Ureter (tissue), 1 donor: ENCODE results near the gene SLC28A2. TPM values are rescaled to one million over a fixed set of nuclear protein-coding genes. Genes with fewer than 3 reads are reported as not detected.
A peak's percentile ranks its signal among the peaks of the same experiment; 100 is the strongest.
"Not testable (repeated sequence)": the region's sequence is repeated elsewhere in the genome, so short reads cannot be mapped to it uniquely, and the experiment has no call there.

Source experiments
- DNase-seq: peaks from one replicate; pipeline ENCODE4 v3.0.0-alpha.2; 2020; ENCODE audit warnings: low spot score
- total RNA-seq: library from RNA; stranded (reverse); gene quantifications from one replicate; pipeline ENCODE4 v1.2.4, GENCODE V29; 2023
- donor health status: DM: yes; HTN: yes; CAD: no.

The SLC28A2 gene
- total RNA-seq, 1 donor from 2014 or later: not detected

DNA sequence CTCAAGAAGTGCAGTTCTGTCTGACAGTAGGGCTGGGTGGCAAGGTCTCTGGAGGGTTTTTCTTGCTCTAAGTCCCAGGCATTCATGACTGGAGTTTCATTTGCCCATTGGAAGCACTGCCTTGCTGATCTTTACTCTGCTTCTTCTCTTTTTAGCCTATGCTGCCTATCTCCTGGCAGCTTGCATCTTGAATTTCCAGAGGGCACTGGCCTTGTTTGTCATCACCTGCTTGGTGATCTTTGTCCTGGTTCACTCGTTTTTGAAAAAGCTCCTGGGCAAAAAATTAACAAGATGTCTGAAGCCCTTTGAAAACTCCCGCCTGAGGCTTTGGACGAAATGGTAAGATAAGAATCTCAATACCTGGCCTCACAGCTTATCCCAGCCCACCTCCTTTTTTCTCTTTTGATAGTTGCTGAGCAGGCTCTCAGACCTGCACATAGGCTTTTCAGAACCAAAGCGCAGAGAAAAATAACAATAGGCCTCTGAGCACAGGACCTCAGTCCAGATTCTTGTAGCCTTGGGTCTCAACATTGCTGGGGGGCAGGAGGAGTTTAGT lies 10.9 kb downstream of the SLC28A2 start:
- DNase-seq: no peak

DNA sequence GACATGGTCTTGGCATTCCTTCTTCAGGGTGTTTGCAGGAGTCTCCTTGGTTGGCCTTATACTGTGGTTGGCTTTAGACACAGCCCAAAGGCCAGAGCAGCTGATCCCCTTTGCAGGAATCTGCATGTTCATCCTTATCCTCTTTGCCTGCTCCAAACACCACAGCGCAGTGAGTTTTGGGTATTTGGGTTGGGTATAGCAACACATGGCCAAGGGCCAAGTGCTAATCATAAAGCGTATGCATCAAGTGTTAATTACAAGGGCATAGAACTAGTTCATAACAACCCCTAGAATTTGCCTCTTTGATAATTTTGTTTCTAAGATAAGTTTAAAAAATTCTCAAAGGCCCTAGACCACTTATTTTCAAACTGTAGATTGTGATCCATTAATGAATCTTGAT lies 11.8 kb downstream of the SLC28A2 start:
- DNase-seq: no peak

DNA sequence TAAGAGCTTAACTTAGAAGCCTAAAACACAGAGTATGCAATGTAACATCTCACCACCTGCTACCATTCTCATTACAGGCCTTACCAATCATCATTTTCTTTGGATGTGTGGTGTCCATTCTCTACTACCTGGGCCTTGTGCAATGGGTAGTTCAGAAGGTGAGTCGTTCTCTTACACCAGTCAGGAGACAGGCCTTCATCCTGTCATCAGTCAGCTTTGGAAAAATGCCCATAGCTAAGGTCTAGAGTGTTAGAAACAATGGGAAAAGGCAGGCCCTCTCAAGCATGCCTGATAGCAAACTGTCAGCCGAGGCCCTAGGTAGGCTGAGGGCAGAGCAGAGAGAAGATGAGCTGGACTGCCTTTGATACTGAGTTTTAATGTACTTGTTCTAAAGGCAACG lies 13.5 kb downstream of the SLC28A2 start:
- DNase-seq: no peak

DNA sequence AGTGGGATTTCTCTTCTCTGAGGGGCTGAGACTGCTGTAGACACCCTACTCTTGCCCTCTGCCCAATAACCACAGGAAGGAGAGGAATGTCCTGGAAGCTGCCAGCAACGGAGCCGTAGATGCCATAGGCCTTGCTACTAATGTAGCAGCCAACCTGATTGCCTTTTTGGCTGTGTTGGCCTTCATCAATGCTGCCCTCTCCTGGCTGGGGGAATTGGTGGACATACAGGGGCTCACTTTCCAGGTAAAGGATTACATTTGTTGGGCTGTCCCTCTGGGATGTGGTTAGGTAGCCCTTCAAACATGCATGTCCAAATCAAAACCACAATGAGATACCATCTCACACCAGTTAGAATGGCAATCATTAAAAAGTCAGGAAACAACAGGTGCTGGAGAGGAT lies 16.1 kb downstream of the SLC28A2 start:
- no peak for DNase-seq

DNA sequence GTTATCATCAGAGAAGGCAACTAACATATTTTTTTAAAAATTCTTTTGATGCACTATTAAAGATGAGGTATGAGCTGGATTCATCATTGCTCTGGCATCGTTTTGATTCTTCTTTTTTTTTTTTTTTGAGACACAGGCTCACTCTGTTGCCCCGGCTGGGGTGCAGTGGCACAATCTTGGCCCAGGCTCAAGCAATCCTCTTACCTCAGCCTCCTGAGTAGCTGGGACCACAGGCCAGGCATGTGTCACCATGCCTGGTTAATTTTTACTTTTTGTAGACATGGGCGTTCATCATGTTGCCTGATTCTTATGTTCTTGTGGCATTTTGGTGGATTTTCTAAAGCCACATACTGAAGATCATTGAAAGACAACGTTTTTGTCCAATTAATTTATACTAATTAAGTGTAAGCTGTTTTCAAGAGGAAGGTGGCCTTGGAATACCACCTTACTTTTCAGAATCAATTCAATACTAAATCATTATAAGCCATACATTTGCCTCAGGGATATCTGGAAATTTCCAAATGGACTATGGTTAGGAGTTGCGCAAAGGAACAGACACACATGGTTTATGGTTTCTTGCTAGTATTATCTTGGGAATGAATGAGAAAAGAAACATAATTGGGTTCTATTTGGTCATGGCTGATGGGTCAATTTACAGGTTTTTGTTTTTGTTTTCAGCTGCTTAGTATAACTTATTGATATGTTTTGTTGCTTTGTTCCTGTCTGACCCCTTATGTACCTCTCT lies 22.8 kb downstream of the SLC28A2 start:
- no peak for DNase-seq

DNA sequence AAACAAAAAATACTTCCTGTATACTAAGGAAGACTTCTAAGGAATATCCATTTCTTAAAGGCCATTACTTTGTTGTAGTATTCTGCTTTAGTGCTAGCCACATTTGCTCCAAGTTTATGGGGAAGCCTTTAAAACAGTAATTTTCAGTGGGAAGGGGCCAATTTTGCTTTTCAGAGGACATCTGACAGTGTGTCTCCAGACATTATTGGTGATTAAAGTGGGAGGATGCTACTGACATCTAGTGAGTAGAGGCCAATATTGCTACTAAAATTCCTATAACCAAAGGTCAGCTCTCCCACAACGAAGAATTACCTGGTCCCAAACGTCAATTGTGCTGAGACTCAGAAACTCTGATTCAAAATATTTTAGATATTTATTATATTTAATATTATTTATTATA lies 24.8 kb downstream of the SLC28A2 start:
- DNase-seq: no peak

DNA sequence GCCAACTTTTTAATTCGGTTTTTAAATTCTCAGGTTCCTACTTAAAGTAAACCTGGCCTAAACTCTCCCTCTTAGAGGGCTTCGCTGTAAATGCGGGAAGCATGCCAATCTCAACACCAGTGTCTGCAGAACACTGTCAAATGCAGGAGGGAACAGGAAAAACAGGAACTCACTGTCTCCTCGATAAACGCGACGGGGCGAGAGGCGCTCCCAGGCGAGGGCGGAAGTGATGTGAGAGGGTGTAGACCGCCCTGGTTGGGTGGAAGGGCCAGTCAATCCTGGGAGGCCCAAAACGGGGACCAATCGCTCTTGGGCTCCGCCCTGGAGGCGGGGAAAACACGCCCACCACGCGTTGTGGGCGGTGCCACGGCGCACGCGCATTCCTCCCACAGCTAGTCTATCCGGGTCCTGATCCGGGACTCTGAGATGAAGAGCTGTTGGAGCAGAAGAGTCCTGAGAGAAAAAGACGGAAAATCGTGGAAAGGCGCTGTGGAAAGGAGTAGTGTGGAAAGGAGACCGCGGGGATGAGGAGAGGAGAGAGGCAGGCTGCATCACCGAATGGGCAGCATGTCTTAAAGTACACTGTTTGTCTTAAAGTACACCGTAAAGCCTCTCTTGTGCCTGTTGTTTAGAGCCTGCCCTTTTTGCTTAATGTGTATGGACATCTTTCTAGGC lies 27.1 kb downstream of the SLC28A2 start:
- DNase-seq: peak; percentile 99

DNA sequence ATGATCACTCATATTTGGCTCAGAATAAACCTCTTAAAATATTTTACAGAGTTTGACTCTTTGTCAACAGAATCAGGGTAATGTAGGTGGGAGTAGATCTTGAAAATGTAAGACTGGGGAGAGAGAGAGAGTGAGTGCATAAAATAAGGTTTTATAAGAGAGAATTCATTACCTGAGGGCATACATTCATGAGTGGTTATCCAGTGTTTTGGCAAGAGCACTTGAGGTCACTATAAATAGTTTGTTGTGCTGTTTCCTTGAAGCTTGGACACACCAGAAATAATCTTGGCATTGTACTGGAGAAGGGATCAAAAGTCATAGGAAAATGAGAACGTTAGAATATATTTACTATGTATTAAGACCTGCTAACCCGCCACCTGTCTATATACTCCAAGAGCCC lies 33.4 kb downstream of the SLC28A2 start:
- DNase-seq: no peak

DNA sequence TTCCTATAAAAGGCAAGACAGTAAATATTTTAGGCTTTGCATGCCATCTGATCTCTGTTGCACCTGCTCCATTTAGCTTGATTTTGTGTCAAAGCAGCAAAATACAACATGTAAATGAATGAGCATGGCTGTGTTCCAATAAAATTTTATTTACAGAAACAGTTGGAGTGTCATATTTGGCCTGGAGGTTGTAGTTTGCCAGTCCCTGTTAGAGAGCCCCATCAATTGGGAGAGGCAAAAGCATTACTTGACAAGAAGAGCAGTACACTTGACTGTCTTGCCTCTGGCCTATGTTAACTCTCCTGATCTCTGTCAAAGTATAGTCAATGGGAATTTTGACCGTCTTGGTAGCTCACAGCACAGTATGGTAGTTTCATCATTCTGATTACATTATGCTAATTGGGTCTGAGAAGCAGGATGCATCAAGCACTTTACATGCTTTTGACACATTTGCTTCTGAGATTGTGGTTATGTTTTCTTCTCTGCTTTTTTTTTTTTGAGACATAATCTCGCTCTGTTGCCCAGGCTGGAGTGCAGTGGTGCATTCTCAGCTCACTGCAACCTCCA lies 35.4 kb downstream of the SLC28A2 start:
- DNase-seq: no peak

DNA sequence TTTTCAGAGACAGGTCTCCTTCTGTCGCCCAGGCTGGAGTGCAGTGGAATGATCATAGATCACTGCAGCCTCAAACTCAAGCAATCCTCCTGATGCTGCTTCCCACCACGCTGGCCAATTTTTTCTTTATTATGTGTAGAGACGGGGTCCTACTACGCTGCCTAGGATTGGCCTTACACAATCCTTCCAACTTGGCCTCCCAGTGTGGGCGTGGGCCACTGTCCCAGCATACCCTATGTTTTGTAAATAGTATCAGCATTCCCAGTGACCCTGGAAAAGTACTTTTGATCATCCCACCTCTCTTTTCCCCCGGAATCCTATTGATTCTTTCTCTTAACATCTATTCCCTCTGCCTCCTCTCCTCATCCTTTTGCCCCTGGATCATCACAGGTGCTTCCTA lies 36.9 kb downstream of the SLC28A2 start:
- no peak for DNase-seq

DNA sequence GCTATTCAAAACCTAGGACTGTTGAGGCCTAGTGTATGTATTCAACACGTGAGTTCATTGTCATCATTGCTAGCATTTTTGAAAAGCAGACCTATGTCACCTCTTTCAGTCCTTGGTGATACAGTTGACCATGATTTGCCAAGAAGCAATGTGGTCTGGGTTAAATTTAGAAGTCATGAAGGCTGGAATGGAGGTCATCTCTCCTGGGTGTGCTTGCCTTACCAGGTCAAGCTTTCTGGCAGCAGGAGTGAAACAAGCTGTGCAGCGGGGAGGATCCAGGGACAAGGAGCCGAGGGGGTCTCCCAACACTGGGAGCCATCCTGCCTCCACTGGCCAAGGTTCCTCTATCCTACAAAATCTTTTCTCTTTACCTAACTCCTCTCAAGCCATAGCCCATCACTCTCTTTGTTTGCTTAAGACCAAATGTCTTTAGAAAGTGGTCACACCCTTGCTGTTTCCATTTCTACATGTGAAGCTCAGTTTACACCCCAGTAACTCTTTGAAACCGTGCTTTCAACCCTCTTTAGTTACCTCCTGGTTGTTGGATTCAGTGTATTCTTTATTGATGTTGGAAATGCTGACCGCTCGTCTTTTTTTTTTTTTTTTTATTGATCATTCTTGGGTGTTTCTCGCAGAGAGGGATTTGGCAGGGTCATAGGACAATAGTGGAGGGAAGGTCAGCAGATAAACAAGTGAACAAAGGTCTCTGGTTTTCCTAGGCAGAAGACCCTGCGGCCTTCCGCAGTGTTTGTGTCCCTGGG lies 40.0 kb downstream of the SLC28A2 start:
- no peak for DNase-seq

DNA sequence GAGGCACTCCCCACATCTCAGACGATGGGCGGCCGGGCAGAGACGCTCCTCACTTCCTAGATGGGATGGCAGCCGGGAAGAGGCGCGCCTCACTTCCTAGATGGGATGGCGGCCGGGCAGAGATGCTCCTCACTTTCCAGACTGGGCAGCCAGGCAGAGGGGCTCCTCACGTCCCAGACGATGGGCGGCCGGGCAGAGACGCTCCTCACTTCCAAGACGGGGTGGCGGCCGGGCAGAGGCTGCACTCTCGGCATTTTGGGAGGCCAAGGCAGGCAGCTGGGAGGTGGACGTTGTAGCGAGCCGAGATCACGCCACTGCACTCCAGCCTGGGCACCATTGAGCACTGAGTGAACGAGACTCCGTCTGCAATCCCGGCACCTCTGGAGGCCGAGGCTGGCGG lies 41.3 kb downstream of the SLC28A2 start:
- not testable (repeated sequence) for DNase-seq

DNA sequence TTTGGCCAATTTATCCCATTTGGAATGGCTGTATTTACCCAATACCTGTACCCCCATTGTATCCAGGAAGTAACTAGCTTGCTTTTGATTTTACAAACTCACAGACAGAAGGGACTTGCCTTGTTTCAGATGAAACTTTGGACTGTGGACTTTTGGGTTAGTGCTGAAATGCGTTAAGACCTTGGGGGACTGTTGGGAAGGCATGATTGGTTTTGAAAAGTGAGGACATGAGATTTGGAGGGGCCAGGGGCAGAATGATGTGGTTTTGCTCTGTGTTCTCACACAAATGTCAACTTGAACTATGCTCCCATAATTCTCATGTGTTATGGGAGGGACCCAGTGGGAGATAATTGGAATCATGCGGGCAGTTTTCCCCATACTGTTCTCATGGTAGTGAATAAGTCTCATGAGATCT lies 46.9 kb downstream of the SLC28A2 start:
- not testable (repeated sequence) for DNase-seq

DNA sequence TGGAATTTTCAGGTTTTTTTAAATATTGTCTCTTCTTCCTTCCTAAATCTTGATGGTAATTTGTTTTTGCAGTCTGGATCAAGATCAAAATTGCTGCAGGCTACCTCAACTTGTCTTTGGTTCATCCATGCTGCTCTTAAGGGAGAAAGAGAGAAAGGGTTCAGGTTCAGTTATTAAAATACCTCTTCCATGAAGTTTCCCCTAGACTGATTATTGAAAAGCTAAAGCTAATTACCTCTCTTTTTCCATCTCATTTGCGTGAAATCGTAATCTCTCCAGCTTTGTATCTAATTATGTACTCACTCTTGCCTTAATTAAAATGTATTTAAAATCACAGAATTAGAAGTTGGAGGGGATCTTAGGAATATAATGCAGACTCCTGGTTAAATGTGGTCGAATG lies 52.7 kb downstream of the SLC28A2 start:
- DNase-seq: no peak

DNA sequence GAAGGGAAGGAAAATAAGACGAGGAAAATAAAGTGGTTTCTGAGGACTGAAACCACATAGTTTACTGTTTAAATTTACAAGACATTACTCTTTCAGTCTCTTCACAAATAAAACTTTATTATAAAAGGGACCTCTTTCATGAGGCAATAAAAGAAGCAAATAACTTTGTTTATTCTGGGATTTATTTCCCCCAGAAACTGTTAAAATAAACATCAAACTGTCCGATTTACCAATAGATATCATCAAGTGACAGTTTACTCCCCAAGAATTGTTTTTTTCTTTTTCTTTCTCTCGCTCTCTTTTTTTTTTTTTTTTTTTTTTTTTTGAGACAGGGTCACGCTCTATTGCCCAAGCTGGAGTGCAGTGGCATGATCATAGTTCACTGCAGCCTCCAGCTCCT lies 54.1 kb downstream of the SLC28A2 start:
- no peak for DNase-seq

DNA sequence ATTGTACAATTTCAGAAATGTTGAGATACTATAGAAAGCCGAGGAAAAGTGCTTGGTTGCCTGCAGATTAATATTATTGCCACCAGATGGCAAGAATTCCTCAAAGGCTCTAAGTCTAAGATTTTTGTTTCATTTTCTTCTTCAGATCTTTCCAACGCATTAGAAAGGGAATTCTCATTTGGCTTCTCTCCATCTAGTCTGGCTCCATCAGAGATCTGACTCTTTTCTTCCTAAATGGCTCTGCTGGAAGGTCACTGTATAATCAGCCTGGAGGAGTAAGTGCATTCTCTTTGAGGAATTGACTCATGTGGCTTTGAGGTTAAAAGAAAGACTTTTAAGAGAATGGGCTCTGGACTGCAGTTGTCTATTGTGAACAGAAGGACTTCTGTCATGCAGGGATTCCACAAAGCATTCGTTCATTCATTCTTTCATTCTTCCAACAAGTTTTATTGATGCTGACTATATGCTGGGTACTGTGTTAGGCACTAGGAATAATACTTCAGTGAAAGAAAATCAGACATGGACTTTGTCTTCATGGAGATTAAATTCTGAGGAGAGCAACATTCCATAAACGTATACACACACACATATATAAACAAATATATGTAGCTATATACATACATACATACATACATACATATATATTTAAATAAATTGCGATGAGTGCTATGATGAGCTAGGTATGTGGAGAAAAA lies 55.3 kb downstream of the SLC28A2 start:
- DNase-seq: no peak

DNA sequence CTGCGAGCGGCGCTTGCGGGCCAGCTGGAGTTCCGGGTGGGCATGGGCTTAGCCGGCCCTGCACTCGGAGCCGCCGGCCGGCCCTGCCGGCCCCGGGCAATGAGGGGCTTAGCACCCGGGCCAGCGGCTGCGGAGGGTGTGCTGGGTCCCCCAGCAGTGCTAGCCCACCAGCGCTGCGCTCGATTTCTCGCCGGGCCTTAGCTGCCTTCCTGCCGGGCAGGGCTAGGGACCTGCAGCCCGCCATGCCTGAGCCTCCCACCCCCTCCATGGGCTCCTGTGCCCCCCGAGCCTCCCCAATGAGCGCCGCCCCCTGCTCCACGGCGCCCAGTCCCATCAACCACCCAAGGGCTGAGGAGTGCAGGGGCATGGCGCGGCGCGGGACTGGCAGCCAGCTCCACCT lies 62.1 kb downstream of the SLC28A2 start:
- DNase-seq: not testable (repeated sequence)

DNA sequence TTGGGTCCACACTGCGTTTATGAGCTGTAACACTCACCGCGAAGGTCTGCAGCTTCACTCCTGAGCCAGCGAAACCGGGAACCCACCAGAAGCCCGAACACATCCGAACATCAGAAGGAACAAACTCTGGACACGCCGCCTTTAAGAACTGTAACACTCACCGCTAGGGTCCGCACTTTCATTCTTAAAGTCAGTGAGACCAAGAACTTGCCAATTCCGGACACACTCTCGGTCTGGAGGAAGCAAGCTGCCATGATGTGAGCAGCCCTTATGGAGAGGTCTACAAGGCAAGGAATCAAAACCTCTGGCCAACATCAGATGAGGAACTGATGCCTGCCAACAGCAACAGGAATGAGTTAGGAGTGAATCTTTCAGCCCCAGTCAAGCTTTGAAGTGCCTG lies 62.9 kb downstream of the SLC28A2 start:
- peak; percentile 47 for DNase-seq

DNA sequence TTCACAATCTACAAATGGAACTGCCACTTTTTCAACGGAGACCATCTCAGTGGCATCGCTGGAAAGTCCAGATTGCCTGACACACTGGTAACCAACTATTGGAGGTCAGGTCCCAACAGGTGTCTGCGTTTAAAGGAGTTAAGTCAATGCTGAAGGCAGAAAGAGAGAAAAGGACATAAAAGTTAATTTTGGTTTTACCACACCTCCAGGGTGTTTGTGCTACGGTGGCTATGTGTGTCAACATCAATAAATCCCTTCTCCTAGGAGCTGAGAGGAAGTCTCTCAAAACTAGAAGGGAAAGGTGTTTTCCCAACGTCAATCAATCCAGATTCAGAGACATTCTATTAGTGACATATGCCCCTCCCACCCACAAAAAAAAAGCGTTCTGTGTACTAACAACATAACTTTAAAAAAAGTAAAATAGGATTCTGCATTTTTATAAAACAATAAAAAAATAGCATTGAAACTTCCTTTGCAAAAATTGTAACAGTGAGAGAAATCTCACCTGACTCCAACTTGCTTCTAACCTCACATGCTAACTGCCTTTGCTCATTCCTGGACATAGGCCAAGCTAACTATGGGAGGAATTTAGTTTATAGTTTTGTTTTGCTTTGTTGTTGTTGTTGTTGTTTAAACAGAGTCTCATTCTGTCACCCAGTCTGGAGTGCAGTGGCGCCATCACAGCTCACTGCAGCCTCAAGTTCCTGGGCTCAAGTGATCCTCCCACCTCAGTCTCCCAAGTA lies 67.6 kb downstream of the SLC28A2 start:
- no peak for DNase-seq

DNA sequence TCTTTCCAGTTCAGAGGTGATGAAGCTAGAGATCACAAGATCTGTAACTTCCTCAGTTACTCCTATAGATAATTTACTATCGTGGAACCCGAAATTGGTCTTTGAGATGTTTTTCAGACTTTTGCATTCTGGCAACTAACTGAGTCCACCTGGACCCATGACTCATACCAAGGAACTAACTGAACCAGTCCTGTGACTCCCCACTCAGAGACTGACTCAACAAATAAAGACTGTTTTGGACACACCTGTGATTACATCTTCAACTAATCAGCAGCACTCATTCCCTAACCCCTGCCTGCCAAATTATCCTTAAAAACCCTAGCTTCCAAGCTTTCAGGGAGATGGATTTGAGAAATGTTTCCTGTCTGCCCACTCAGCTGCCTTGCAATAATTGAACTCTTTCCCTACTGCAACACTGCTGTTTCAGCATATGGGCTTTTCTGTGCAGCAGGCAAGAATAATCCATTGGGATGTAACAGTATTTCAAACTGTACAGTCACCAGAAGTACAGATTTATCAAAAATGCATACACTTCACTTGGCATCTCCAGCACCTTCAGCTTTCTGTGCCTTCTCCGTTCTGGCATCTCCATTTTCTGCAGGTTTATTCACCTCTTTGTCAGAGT lies 68.7 kb downstream of the SLC28A2 start:
- DNase-seq: no peak
